ENCODE measurements around the gene MERTK.

MERTK gene

GRCh38 chr2:112055730-112056625 lies 157.6 kb downstream of the MERTK start:
- Histone ChIP-seq H3K36me3 (no peaks in the 10 kb centered on the region), H3K9me3 (ENCODE audit: severe bottlenecking) (no peaks in the 10 kb centered on the region), H3K27me3 (ENCODE audit: insufficient read depth, low read depth, severe bottlenecking) (no peaks in the 10 kb centered on the region), H3K27ac (peak overlapping the region; percentile 88), H3K4me3 (ENCODE audit: low read depth, low read length) (peak overlapping the region; percentile 90)
- TF ChIP-seq CTCF (IDR thresholded peaks at IDR 0.05; ENCODE audit: low read depth, low read length): no peak
- DNase-seq: peak; percentile 30

- Histone ChIP-seq H3K27ac (no peak overlapping the region), H3K27me3 (ENCODE audit: insufficient read depth, low read depth, severe bottlenecking) (no peaks in the 10 kb centered on the region), H3K36me3 (no peaks in the 10 kb centered on the region), H3K4me3 (ENCODE audit: low read depth, low read length) (peak overlapping the region; percentile 90), H3K9me3 (ENCODE audit: severe bottlenecking) (no peaks in the 10 kb centered on the region)
- no peak for TF ChIP-seq CTCF (IDR thresholded peaks at IDR 0.05; ENCODE audit: low read depth, low read length)
- DNase-seq: no peak
Measured at GRCh38 chr2:112056626-112056987, 158.2 kb downstream of the MERTK start.

GRCh38 chr2:112059671-112060070 lies 161.3 kb downstream of the MERTK start:
- H3K27ac ChIP-seq: no peak overlapping the region
- no peak for DNase-seq
- no peak overlapping the region for H3K4me3 ChIP-seq (ENCODE audit: low read depth, low read length)
- H3K36me3 ChIP-seq: peaks cover 4% of the 10 kb centered on the region; the same call in 1 of the 2 replicates
- no peaks in the 10 kb centered on the region for H3K27me3 ChIP-seq (ENCODE audit: insufficient read depth, low read depth, severe bottlenecking)
- TF ChIP-seq CTCF (IDR thresholded peaks at IDR 0.05; ENCODE audit: low read depth, low read length): no peak
- H3K9me3 ChIP-seq (ENCODE audit: severe bottlenecking): no peaks in the 10 kb centered on the region

- H3K27me3 ChIP-seq (ENCODE audit: insufficient read depth, low read depth, severe bottlenecking): no peaks in the 10 kb centered on the region
- no peaks in the 10 kb centered on the region for H3K9me3 ChIP-seq (ENCODE audit: severe bottlenecking)
- TF ChIP-seq CTCF (IDR thresholded peaks at IDR 0.05; ENCODE audit: low read depth, low read length): no peak
- H3K4me3 ChIP-seq (ENCODE audit: low read depth, low read length): no peak overlapping the region
- H3K36me3 ChIP-seq: peaks cover 4% of the 10 kb centered on the region; the same call in 1 of the 2 replicates
- no peak for DNase-seq
- H3K27ac ChIP-seq: no peak overlapping the region
Measured at GRCh38 chr2:112061299-112061698, 162.9 kb downstream of the MERTK start.

GRCh38 chr2:112061840-112062239 lies 163.4 kb downstream of the MERTK start:
- Histone ChIP-seq H3K27me3 (ENCODE audit: insufficient read depth, low read depth, severe bottlenecking) (no peaks in the 10 kb centered on the region), H3K36me3 (peaks cover 4% of the 10 kb centered on the region; the same call in 1 of the 2 replicates), H3K4me3 (ENCODE audit: low read depth, low read length) (no peak overlapping the region), H3K27ac (no peak overlapping the region), H3K9me3 (ENCODE audit: severe bottlenecking) (no peaks in the 10 kb centered on the region)
- DNase-seq: no peak
- no peak for TF ChIP-seq CTCF (IDR thresholded peaks at IDR 0.05; ENCODE audit: low read depth, low read length)
